ENCODE results near the gene MYBL2. TPM values are rescaled to one million over a fixed set of nuclear protein-coding genes. Genes with fewer than 3 reads are reported as not detected.

MYBL2 gene
- total RNA-seq, 1 experiment from 2014 or later: 25.7 TPM

GRCh38 chr20:43681468-43681942 is 14.6 kb downstream of the MYBL2 start:
- DNase-seq (ENCODE audit: extremely low read depth, low read depth): no peak

GRCh38 chr20:43681991-43682410 is 15.1 kb downstream of the MYBL2 start:
- no peak for DNase-seq (ENCODE audit: extremely low read depth, low read depth)

- DNase-seq (ENCODE audit: extremely low read depth, low read depth): no peak
Measured at GRCh38 chr20:43682446-43682845, 15.5 kb downstream of the MYBL2 start.

GRCh38 chr20:43686820-43687219 is 19.9 kb downstream of the MYBL2 start:
- DNase-seq (ENCODE audit: extremely low read depth, low read depth): no peak

GRCh38 chr20:43689165-43689564 is 22.3 kb downstream of the MYBL2 start:
- no peak for DNase-seq (ENCODE audit: extremely low read depth, low read depth)

GRCh38 chr20:43690943-43691598 is 24.2 kb downstream of the MYBL2 start:
- no peak for DNase-seq (ENCODE audit: extremely low read depth, low read depth)

- DNase-seq (ENCODE audit: extremely low read depth, low read depth): peak; percentile 62
Measured at GRCh38 chr20:43691928-43692524, 25.1 kb downstream of the MYBL2 start.

- no peak for DNase-seq (ENCODE audit: extremely low read depth, low read depth)
Measured at GRCh38 chr20:43694763-43695162, 27.8 kb downstream of the MYBL2 start.

- no peak for DNase-seq (ENCODE audit: extremely low read depth, low read depth)
Measured at GRCh38 chr20:43695571-43695970, 28.7 kb downstream of the MYBL2 start.

- no peak for DNase-seq (ENCODE audit: extremely low read depth, low read depth)
Measured at GRCh38 chr20:43699941-43700565, 33.1 kb downstream of the MYBL2 start.

- DNase-seq (ENCODE audit: extremely low read depth, low read depth): no peak
Measured at GRCh38 chr20:43700627-43701026, 33.7 kb downstream of the MYBL2 start.

- DNase-seq (ENCODE audit: extremely low read depth, low read depth): no peak
Measured at GRCh38 chr20:43702502-43702901, 35.6 kb downstream of the MYBL2 start.

- DNase-seq (ENCODE audit: extremely low read depth, low read depth): no peak
Measured at GRCh38 chr20:43710370-43711044, 43.6 kb downstream of the MYBL2 start.

- no peak for DNase-seq (ENCODE audit: extremely low read depth, low read depth)
Measured at GRCh38 chr20:43711098-43711654, 44.3 kb downstream of the MYBL2 start.

- no peak for DNase-seq (ENCODE audit: extremely low read depth, low read depth)
Measured at GRCh38 chr20:43715044-43715443, 48.1 kb downstream of the MYBL2 start.

- DNase-seq (ENCODE audit: extremely low read depth, low read depth): no peak
Measured at GRCh38 chr20:43715511-43715910, 48.6 kb downstream of the MYBL2 start.

- no peak for DNase-seq (ENCODE audit: extremely low read depth, low read depth)
Measured at GRCh38 chr20:43716123-43716522, 49.2 kb downstream of the MYBL2 start.

- no peak for DNase-seq (ENCODE audit: extremely low read depth, low read depth)
Measured at GRCh38 chr20:43716757-43717615, 50.1 kb downstream of the MYBL2 start.

GRCh38 chr20:43717616-43717995 is 50.7 kb downstream of the MYBL2 start:
- DNase-seq (ENCODE audit: extremely low read depth, low read depth): no peak

- no peak for DNase-seq (ENCODE audit: extremely low read depth, low read depth)
Measured at GRCh38 chr20:43720007-43720406, 53.1 kb downstream of the MYBL2 start.

All from NCI-H460 (cell line).